ENCODE data around the gene THBS2.
"Not testable (repeated sequence)": the region's sequence is repeated elsewhere in the genome, so short reads cannot be mapped to it uniquely, and the experiment has no call there.

The THBS2 gene

DNA sequence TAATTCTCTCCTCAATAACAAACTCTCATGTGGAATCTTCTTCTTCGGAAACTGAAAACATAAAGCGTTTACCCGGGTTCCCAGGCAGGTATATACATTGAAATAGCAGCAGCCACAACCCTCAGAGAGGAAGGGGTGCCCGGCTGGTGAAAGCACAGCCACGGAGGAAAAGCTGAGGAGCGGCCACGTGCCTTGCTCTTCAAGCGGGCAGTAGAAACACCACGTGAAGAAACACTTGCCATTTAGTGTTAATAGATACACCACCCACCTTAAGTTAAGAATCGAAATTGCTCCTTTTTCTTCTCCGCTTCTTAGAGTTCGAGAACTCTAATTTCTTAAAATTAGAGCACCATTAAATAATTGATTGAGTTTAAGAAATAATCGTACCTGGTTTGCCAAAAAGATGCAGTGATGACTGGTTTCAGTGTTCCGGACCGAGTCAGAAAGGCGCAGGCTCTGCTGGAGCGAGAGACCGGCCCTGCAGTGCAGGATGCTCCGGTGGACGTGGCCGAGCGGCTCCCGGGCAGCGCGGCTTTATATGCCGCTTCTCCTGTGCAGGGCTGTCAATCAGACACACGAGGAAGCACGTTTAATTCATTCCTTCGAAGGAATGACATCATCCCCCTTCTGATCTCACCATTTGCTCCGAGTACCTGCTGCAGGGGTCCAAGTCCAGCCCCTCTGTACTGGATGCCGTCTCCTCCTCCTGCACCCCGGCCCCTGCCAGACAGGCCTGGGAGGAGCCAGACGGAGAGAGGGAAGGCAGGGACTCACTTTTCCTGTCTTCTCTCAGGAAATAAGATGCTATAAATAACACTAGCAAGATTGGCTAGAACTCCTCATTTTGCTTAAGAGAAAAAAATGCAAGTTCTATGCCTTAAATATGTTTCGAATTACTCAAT is at the start of gene THBS2:
Gene THBS2, minus strand, starts transcription at position 510 of the 902 bp plus-strand sequence. CDS start 3,062 bp downstream, outside the sequence.
- DNase-seq = no peak

DNA sequence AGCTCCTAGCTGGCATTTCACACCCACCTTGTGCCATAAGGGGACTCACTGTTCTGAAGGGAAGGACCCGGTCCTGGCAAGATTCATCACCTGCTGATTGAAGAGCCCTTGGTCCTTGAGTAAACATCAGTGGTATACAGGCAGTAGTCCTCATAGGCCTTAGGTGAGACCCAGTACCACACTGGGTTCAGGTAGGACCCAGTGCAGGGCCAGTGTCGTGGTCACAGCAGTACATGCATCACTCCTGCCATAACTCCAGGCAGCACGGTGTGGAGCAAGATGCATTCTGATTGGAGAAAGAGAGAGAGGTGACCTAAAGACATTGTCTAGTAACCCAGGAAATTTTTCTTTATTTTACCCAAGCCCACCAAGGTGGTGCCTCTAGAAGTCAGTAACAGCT is 49.1 kb upstream of the THBS2 start:
- DNase-seq = no peak

DNA sequence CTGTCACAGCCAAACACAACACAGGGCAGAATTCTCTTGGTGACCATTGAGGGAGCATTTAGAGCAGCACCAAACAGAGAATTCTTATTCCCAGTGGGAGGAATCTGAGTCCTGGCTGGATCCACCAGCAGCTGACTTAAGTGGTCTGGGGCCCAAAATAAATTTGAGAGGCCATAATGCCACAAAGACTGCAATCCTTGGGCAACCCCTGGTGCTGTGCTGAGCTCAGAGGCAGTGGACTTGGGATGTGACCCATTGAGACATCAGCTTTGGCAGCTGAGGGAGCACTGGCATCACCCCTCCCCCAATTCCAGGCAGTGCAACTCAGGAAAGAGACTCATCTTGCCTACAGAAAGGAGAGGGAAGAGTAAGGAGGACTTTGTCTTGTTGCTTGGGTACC is 48.6 kb upstream of the THBS2 start:
- no peak for DNase-seq

DNA sequence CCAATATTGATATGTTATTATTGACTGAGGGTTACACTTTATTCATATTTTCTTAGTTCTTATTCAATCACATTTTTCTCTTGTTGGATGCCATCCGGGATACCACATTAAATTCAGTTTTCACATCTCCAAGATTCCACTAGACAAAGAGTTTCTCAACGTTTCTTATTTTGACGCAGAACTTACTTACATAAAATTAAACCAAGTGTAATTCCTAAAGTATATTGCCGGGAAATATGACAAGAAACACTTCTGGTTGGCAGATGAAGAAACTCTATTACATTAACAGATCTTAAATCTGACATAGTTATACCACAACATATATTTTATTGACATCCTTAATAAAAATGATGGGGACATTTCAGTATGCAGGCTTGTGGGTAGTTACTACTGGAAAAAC is 47.3 kb upstream of the THBS2 start:
- no peak for DNase-seq

DNA sequence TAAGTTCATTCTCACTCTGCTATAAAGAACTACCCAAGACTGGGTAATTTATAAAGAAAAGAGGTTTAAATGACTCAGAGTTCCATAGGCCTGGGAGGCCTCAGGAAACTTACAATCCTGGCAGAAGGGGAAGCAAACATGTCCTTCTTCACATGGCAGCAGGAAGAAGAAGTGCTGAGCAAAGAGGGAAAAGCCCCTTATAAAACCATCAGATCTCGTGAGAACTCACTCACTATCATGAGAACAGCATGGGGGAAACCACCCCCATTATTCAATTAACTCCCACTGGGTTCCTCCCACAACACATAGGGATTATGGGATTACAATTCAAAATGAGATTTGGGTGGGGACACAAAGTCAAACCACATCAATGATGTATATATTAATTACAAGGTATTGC is 45.0 kb upstream of the THBS2 start:
- not testable (repeated sequence) for DNase-seq

GRCh38 chr6:169296622-169297021 is 43.0 kb upstream of the THBS2 start:
- DNase-seq = no peak

GRCh38 chr6:169296170-169296569 is 42.5 kb upstream of the THBS2 start:
- no peak for DNase-seq

DNA sequence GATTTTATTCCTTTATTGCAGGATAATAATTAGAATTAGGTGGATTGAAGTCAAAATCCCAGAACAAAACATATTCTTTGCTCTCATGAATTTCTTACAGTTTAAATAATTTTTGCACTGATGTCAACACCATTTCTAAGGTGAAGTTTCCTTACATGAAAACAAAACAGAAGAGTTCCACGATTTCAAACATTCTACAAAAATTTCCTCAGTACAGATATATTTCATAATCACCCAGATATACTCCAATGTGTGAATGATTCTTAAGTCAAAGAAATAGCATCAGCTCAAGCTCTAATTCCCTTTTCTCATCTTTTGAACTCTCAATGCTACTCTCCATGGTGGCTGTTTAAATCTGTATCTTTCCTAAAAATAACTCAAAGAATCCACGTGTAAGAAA is 39.5 kb upstream of the THBS2 start:
- DNase-seq = no peak

DNA sequence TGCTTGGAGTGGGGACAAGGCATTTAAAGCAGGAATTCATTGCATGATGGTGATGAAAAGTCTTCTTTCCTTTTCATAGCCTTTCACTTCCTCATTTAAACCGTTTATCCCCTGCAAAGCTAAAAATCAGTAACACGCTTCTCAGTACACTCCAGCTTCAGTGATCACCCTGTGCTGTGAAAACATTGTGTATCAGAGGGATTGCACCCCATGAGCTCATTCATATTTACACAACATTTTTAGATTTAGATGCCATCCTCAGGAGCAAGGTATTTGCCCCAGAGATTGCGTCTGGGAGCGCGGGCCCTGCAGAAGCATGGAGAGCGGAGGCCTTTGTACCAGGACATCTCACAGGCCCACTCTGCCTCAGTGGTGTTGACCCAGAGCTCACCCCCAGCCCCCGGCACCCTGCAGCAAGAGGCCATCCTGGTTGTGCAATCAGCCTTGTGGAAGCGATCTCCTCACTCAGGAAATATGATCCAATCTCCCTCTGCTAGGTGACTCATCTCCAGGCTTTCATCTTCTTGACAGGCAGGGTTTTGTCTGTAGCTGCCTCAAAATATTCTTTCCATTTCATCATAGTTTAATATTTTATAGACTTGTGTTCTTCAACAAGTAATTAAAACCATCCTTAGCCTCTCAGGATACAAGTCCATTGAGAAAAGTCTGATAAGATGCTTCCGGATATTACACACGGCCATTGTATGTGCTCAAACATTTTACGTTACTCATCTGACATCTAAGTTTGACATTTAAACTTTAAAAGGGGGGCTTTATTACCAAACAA is 38.9 kb upstream of the THBS2 start:
- no peak for DNase-seq

- no peak for DNase-seq
Measured at GRCh38 chr6:169291646-169292337, 38.1 kb upstream of the THBS2 start.

DNA sequence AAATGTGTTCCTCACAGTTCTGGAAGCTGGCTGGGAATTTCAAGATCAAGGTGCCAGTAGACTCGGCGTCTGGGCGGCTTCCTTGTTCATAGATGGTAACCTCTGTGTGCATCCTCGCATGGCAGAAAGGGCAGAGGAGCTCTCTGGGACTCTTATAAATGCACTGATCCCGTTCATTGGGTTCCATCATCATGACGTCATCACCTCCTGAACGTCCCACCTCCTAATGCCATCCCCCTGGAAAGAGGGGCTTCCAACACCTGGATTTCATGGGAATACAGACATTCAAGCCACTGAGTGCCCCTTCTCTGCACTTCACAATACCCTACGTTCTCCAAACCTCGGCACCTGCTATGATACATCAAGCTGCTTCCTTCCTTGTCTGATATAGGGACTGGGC is 37.5 kb upstream of the THBS2 start:
- DNase-seq = no peak

DNA sequence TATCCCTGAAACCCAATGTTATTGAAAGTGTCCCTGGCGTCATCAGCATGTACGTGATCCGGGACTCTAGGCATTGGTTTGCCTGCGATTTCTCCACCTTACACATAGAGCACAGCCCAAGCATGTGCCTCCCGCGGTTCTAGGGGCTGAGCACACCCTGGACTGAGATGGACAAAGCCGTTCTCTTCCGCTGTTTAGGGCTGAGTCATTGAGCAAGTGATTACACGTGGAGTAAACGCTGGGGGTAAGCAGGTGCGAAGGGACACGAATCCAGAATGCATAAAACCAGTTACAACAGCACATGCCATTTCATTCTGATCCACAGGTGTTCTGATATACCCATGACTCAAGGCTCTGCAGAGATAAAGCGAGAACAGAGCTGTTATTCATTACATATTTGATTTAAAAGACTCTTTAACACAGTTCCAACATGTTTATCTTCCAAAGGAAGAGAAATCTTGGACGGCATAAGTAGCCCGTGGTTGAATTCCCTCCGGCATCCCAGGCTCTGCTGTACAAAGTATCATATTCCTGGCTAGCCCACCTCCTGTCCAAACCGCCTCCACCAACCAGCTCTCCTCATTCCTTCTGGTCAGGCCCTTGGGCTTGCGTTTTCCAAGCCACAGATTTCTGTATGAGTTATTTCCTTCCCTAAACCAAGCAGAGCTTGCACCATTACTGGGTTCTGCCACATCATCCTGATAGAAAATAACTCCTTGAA is 36.1 kb upstream of the THBS2 start:
- no peak for DNase-seq

DNA sequence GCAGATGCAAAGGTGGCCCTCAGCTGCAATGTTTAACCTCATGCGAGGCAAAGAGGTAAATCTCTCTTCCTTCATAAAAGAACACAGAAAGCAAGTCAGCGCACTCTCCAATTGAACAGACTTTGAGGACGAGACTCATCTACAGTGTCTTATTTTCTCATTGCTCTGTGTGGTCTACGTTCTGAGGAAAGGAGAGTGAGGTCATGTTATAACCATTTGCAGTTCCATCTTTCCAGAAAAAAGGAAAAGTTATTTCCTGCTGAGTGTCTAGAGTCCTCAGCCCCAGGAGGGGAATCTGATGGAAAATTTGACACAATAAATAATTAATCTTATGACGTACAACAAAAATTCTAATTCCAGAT is 35.6 kb upstream of the THBS2 start:
- no peak for DNase-seq

DNA sequence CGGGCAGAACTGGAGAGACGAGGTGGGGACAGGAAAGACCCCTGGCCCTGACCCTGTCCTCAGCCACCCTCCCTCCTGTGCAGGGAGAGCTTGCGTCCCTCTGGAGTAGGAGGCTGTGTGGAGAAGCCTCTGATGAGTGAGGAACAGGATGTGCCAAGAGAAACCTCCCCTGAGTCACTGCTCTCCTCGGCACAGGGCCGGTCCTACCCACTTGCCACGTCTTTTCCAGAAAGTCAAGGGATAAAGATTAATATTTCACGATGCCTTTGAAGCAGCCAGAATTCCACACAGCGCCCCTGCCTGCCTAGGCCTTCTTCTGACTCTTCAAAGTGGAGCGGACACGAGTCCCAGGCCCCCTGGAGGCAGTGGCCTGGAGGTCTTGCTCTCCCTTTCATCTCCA is 34.9 kb upstream of the THBS2 start:
- DNase-seq = no peak

- no peak for DNase-seq
Measured at GRCh38 chr6:169287675-169288074, 34.0 kb upstream of the THBS2 start.

GRCh38 chr6:169286961-169287360 is 33.3 kb upstream of the THBS2 start:
- no peak for DNase-seq

DNA sequence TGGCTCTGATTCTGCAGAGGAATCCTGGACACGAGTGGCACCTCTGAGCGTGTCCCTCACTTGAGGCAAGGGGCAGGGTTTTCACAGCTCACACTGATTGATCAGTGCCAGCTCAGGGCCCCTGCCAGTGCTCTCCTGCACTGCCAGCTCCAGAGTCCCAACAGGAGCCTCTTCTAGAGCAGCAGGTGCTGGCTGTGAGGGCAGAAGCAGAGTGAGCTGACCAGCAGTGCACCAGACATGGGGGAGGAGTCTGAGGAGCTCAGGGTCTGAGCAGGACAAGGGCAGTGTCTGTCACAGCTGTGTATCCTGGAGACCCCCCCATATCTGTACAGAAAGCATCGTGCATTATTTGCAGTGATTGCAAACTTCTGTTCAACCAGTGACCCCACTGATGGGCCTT is 31.5 kb upstream of the THBS2 start:
- no peak for DNase-seq

- no peak for DNase-seq
Measured at GRCh38 chr6:169283924-169284323, 30.3 kb upstream of the THBS2 start.

- no peak for DNase-seq
Measured at GRCh38 chr6:169282043-169282442, 28.4 kb upstream of the THBS2 start.

DNA sequence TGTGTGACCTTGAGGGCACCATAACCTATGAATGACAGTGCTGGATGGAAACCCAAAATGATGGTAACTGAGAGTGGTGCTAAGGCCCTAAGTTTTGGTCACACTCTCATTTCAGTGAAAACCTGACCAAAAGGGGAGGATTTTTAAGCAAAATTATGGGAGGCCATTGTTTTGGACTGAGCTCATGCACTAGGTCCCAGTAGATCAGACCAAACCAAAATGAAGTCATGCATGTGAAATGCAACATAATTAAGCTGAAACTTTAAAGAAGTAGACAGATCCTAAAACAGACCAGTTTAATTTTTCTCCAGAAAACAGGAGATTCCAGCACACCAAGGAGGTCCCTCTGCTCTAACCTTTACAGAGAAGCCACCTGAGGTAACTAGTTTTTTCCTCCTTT is 24.0 kb upstream of the THBS2 start:
- DNase-seq = no peak

GRCh38 chr6:169274781-169275180 is 21.1 kb upstream of the THBS2 start:
- no peak for DNase-seq

DNA sequence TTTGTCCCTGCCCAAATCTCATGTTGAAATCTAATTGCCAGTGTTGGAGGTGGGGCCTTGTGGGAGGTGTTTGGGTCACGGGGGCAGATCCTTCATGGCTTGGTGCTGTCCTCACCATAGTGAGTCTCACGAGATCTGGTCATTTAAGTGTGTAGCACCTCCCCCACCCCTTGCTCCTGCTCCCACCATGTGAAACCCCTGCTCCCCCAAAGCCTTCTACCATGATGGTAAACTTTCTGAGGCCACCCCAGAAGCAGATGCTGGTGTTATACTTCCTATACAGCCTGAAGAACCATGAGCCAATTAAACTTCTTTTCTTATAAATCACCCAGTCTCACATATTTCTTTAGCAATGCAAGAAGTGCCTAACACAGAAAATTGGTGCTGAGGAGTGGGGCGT is 19.9 kb upstream of the THBS2 start:
- no peak for DNase-seq

DNA sequence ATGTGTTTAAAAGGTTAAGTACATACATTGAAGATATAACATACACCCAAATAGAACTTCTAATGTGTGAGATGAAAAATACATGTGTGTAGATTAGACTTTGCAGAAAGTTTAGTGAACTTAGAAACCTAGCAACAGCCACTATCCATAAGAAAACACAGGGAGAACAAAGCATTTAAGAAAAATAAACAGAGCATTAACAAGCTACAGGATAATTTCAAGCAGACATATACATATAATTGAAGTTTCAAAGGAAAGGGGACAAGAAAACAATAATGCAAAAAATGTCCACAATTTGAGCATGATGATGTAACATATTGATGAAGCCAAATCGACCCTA is 18.2 kb upstream of the THBS2 start:
- no peak for DNase-seq
